GM23248 (cell line): ENCODE results near the gene DLG2. TPM values are rescaled to one million over a fixed set of nuclear protein-coding genes. Genes with fewer than 3 reads are reported as not detected.

ENCODE experiments used
- DNase-seq: peaks from one replicate; pipeline ENCODE4 v3.0.0-alpha.2; 2015
- H2AFZ ChIP-seq: fragments of 200-600 bp; sonication (generic); 2 replicates; pipeline ENCODE4 v1.6.1; 2016; ENCODE audit warnings: antibody characterized with exemption
- H3F3A ChIP-seq: fragments of 200-600 bp; sonication (generic); 2 replicates; pipeline ENCODE4 v1.6.1; 2016; ENCODE audit warnings: mild to moderate bottlenecking, antibody characterized with exemption, mixed run types; ENCODE audit not compliant: insufficient read depth
- H3K27ac ChIP-seq: fragments of 200-600 bp; sonication (generic); 2 replicates; pipeline ENCODE4 v1.5.1; 2016; ENCODE audit warnings: mild to moderate bottlenecking
- H3K27me3 ChIP-seq: fragments of 200-600 bp; sonication (generic); replicated peaks from 2 replicates; pipeline ENCODE4 v1.6.1; 2016; ENCODE audit warnings: mild to moderate bottlenecking; ENCODE audit not compliant: insufficient read depth
- H3K36me3 ChIP-seq: fragments of 200-600 bp; sonication (generic); 2 replicates; pipeline ENCODE4 v1.6.1; 2016; ENCODE audit warnings: low read depth, mild to moderate bottlenecking
- H3K4me1 ChIP-seq: fragments of 200-600 bp; sonication (generic); 2 replicates; pipeline ENCODE4 v1.6.1; 2016; ENCODE audit warnings: mild to moderate bottlenecking; ENCODE audit not compliant: insufficient read depth
- H3K4me2 ChIP-seq: fragments of 200-600 bp; sonication (generic); one replicate; pipeline ENCODE4 v1.6.1; 2016; ENCODE audit warnings: mild to moderate bottlenecking; ENCODE audit not compliant: unreplicated experiment
- H3K4me3 ChIP-seq: fragments of 200-600 bp; sonication (generic); 2 replicates; pipeline ENCODE4 v1.5.1; 2016; ENCODE audit warnings: mild to moderate bottlenecking
- H3K79me2 ChIP-seq: fragments of 200-600 bp; sonication (generic); 2 replicates; pipeline ENCODE4 v1.6.1; 2016; ENCODE audit warnings: mild to moderate bottlenecking; ENCODE audit not compliant: insufficient read depth
- H3K9ac ChIP-seq: fragments of 200-600 bp; sonication (generic); 2 replicates; pipeline ENCODE4 v1.6.1; 2016; ENCODE audit warnings: mild to moderate bottlenecking
- H3K9me2 ChIP-seq: fragments of 200-600 bp; sonication (generic); 2 replicates; pipeline ENCODE4 v1.6.1; 2016; ENCODE audit warnings: mixed run types, mild to moderate bottlenecking, moderate library complexity; ENCODE audit not compliant: insufficient read depth
- H3K9me3 ChIP-seq: fragments of 200-600 bp; sonication (generic); one replicate; pipeline ENCODE4 v1.6.1; 2017; ENCODE audit warnings: low read depth
- H4K20me1 ChIP-seq: fragments of 200-600 bp; sonication (generic); 2 replicates; pipeline ENCODE4 v1.6.0; 2016; ENCODE audit not compliant: insufficient read depth
- EZH2 ChIP-seq: fragments of 200-600 bp; sonication (generic); IDR thresholded peaks from 2 replicates; pipeline ENCODE4 v1.6.1; 2018; ENCODE audit warnings: antibody characterized with exemption, mild to moderate bottlenecking; ENCODE audit not compliant: insufficient read depth, poor library complexity, severe bottlenecking
- EZH2phosphoT487 ChIP-seq: fragments of 200-600 bp; sonication (generic); IDR thresholded peaks from 2 replicates; pipeline ENCODE4 v1.6.1; 2018; ENCODE audit warnings: antibody characterized with exemption, moderate library complexity, mild to moderate bottlenecking, low read depth; ENCODE audit not compliant: insufficient read depth
- WGBS, 2 experiments: methylation state at CpG; one replicate each; pipeline ENCODE4 v1.1.6; 2015 to 2017; ENCODE audit warnings: low lambda C conversion rate in 2 of 2, low coverage in 1 of 2; ENCODE audit errors: missing lambda C conversion rate in 2 of 2; 5-methylcytosine and 5-hydroxymethylcytosine counted together
- in situ Hi-C: fragments of 300-500 bp; cut with MboI; formaldehyde crosslinking; loops from 2 replicates; pipeline ENCODE4 v1.15.0; 2020
- polyA plus RNA-seq: library from polyadenylated mRNA; unstranded; fragments of >200 nt; fragmentation: Nextera tagmentation; extraction: Ambion mirVana; gene quantifications from 2 replicates; pipeline ENCODE4 v1.2.1, GENCODE V29; 2016
- total RNA-seq: library from RNA; depleted of rRNA; stranded (reverse); fragments of >200 nt; shearing (Covaris generic); gene quantifications from 2 replicates; pipeline ENCODE4 v1.2.3, GENCODE V29; 2014

The DLG2 gene
- total and polyA plus RNA-seq, 2 experiments from 2014 or later, result 1.1 to 1.7 TPM

DNA sequence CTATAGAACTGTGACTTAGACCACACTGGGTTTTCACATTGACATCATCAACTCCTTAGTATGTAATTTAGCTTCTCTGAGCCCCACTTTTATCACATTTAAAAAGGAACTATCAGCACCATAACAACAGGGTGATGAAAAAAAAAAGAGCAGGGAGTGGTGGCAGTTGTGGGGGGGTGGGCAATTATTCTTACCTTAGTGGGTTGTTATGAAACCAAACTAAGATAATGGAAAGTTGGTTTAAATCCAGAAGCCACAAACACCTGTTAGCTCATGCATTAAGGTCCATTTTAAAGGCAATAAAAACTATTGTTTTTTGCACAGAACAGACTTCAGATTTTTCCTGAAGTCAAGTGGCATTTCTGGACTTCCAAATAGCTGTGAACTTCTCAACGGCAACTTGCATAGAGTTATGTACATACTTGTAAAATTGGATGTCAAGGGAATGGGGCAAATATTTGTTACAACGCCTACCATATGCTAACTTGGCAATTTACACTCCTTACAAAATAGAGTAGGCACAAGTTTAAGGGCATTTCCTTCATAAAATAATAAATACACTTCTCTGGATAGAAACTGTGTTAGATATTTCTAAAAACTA lies 793.6 kb downstream of the DLG2 start:
- H3K27ac ChIP-seq, result no peak overlapping the region
- no peak overlapping the region for H3K9ac ChIP-seq
- in situ Hi-C loops, result no loop called here
- H3K36me3 ChIP-seq, result no peaks in the 10 kb centered on the region
- H3K4me1 ChIP-seq, result no peaks in the 10 kb centered on the region
- 68 to 81% methylated on average over 2 of the region's 2 CpGs for WGBS, 2 experiments
- no peaks in the 10 kb centered on the region for H3F3A ChIP-seq
- H4K20me1 ChIP-seq, result no peaks in the 10 kb centered on the region
- H3K4me2 ChIP-seq, result no peak overlapping the region
- H2AFZ ChIP-seq, result no peak overlapping the region
- no peaks in the 10 kb centered on the region for H3K9me2 ChIP-seq
- no peak overlapping the region for H3K4me3 ChIP-seq
- no peak for TF ChIP-seq EZH2phosphoT487
- no peak for TF ChIP-seq EZH2
- H3K9me3 ChIP-seq, result no peaks in the 10 kb centered on the region
- DNase-seq, result no peak
- H3K27me3 ChIP-seq, result no peaks in the 10 kb centered on the region
- H3K79me2 ChIP-seq, result no peaks in the 10 kb centered on the region

GRCh38 chr11:84830372-84830771 lies 796.8 kb downstream of the DLG2 start:
- no peaks in the 10 kb centered on the region for H3K27me3 ChIP-seq
- no peaks in the 10 kb centered on the region for H3K36me3 ChIP-seq
- H3K4me3 ChIP-seq, result no peak overlapping the region
- no peaks in the 10 kb centered on the region for H3K9me3 ChIP-seq
- no peak overlapping the region for H3K27ac ChIP-seq
- H3K9ac ChIP-seq, result no peak overlapping the region
- in situ Hi-C loops, result no loop called here
- H3F3A ChIP-seq, result no peaks in the 10 kb centered on the region
- H3K9me2 ChIP-seq, result no peaks in the 10 kb centered on the region
- no peak overlapping the region for H2AFZ ChIP-seq
- DNase-seq, result no peak
- no peaks in the 10 kb centered on the region for H3K4me1 ChIP-seq
- no peaks in the 10 kb centered on the region for H4K20me1 ChIP-seq
- TF ChIP-seq EZH2 (no peak), EZH2phosphoT487 (no peak)
- no peak overlapping the region for H3K4me2 ChIP-seq
- H3K79me2 ChIP-seq, result no peaks in the 10 kb centered on the region

DNA sequence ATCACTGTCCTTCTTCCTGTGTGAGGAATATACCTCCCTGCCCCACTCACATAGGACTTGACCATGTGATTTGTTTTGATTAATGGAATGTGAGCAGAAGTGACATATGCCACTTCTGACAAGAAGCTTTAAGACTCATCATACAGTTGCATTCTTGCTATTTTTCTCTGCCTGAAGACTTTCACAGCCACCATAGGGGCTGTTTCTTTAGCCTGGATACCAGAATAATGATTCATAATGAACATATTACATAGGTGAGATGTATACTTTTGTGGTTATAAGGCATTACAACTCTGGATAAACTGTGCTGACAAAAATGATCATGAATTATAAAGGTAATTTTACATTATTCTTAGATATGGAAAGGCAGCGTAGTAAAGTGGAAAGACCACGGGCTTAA lies 798.0 kb downstream of the DLG2 start:
- Histone ChIP-seq H3F3A (no peaks in the 10 kb centered on the region), H2AFZ (no peak overlapping the region), H3K4me2 (no peak overlapping the region), H3K9ac (no peak overlapping the region), H3K27ac (no peak overlapping the region), H3K27me3 (no peaks in the 10 kb centered on the region), H3K4me3 (no peak overlapping the region), H3K9me2 (no peaks in the 10 kb centered on the region), H3K36me3 (no peaks in the 10 kb centered on the region), H3K4me1 (no peaks in the 10 kb centered on the region), H3K9me3 (no peaks in the 10 kb centered on the region), H3K79me2 (no peaks in the 10 kb centered on the region), H4K20me1 (no peaks in the 10 kb centered on the region)
- in situ Hi-C loops, result no loop called here
- no peak for DNase-seq
- no peak for TF ChIP-seq EZH2
- TF ChIP-seq EZH2phosphoT487, result no peak
- 69 to 75% methylated on average over 2 of the region's 2 CpGs for WGBS, 2 experiments

GRCh38 chr11:84828616-84829015 lies 798.5 kb downstream of the DLG2 start:
- H3K36me3 ChIP-seq, result no peaks in the 10 kb centered on the region
- in situ Hi-C loops, result no loop called here
- H3K4me3 ChIP-seq, result no peak overlapping the region
- H3K79me2 ChIP-seq, result no peaks in the 10 kb centered on the region
- H3K9me3 ChIP-seq, result no peaks in the 10 kb centered on the region
- H4K20me1 ChIP-seq, result no peaks in the 10 kb centered on the region
- TF ChIP-seq EZH2phosphoT487, result no peak
- TF ChIP-seq EZH2, result no peak
- H3K9ac ChIP-seq, result no peak overlapping the region
- WGBS, 2 experiments, result 95 to 96% methylated on average over 2 of the region's 2 CpGs
- no peak overlapping the region for H3K27ac ChIP-seq
- H3K9me2 ChIP-seq, result no peaks in the 10 kb centered on the region
- no peaks in the 10 kb centered on the region for H3K4me1 ChIP-seq
- no peak overlapping the region for H3K4me2 ChIP-seq
- DNase-seq, result no peak
- no peak overlapping the region for H2AFZ ChIP-seq
- H3F3A ChIP-seq, result no peaks in the 10 kb centered on the region
- no peaks in the 10 kb centered on the region for H3K27me3 ChIP-seq

- no peaks in the 10 kb centered on the region for H3K4me1 ChIP-seq
- WGBS, 2 experiments, result 65 to 69% methylated on average over 3 of the region's 3 CpGs
- no peak overlapping the region for H2AFZ ChIP-seq
- no peak overlapping the region for H3K4me2 ChIP-seq
- no peak overlapping the region for H3K9ac ChIP-seq
- no peak overlapping the region for H3K27ac ChIP-seq
- no peaks in the 10 kb centered on the region for H3K9me3 ChIP-seq
- peak; percentile 16 for DNase-seq
- H3K36me3 ChIP-seq, result no peaks in the 10 kb centered on the region
- no peaks in the 10 kb centered on the region for H3F3A ChIP-seq
- TF ChIP-seq EZH2 (no peak), EZH2phosphoT487 (no peak)
- H3K4me3 ChIP-seq, result no peak overlapping the region
- no peaks in the 10 kb centered on the region for H3K79me2 ChIP-seq
- H4K20me1 ChIP-seq, result no peaks in the 10 kb centered on the region
- in situ Hi-C loops, result no loop called here
- no peaks in the 10 kb centered on the region for H3K9me2 ChIP-seq
- no peaks in the 10 kb centered on the region for H3K27me3 ChIP-seq
Observed at GRCh38 chr11:84825106-84825660, 802.0 kb downstream of the DLG2 start.
